Right lobe of liver (tissue), 6 donors: ENCODE data around the gene PTPRR. TPM values are rescaled to one million over a fixed set of nuclear protein-coding genes. Genes with fewer than 3 reads are reported as not detected.
A peak's percentile ranks its signal among the peaks of the same experiment; 100 is the strongest.

Experiments
- ATAC-seq, 4 donors: fragments of 200-7000 bp; cut with Tn5 transposase; one replicate each; pipeline ENCODE4 v1.9.1; 2020; ENCODE audit warnings: mild to moderate bottlenecking in 4 of 4, moderate library complexity in 4 of 4
- DNase-seq, 3 donors: peaks; one replicate each; pipeline ENCODE4 v3.0.0-alpha.2; 2020
- H3K27ac ChIP-seq, 3 donors: fragments of 200-600 bp; one replicate each; pipeline ENCODE4 v1.8.0; 2022
- H3K27me3 ChIP-seq, 2 donors: fragments of 200-600 bp; one replicate each; pipeline ENCODE4 v1.8.0; 2022
- H3K36me3 ChIP-seq, 4 donors: fragments of 200-600 bp; sonication (generic) in 1 of 4; one replicate each; pipeline versions ENCODE4 v1.5.1 to v1.8.0; 2017 to 2022; ENCODE audit warnings: control low read depth in 1 of 4
- H3K4me1 ChIP-seq, 4 donors: fragments of 200-600 bp; sonication (generic) in 1 of 4; one replicate each; pipeline versions ENCODE4 v1.5.1 to v1.8.0; 2017 to 2022; ENCODE audit warnings: control low read depth in 1 of 4
- H3K4me3 ChIP-seq, 3 donors: fragments of 200-600 bp; one replicate each; pipeline ENCODE4 v1.8.0; 2022
- H3K9me3 ChIP-seq, 4 donors: fragments of 200-600 bp; sonication (generic) in 1 of 4; one replicate each; pipeline versions ENCODE4 v1.5.1 to v1.8.0; 2017 to 2022; ENCODE audit warnings: control low read depth in 1 of 4
- CTCF ChIP-seq, 4 donors: fragments of 200-600 bp in 3 of 4; fragments of 450-650 bp in 1 of 4; IDR thresholded peaks; one replicate each; pipeline versions ENCODE4 v1.5.1 to v1.8.0; 2016 to 2022; ENCODE audit warnings: antibody characterized with exemption in 4 of 4, mild to moderate bottlenecking in 2 of 4
- POLR2A ChIP-seq: fragments of 450-650 bp; IDR thresholded peaks from one replicate; pipeline ENCODE4 v1.6.1; 2017; ENCODE audit warnings: antibody characterized with exemption, mild to moderate bottlenecking
- WGBS: methylation state at CpG from one replicate; pipeline ENCODE4 v1.1.6; 2018; ENCODE audit warnings: low coverage, low lambda C conversion rate; ENCODE audit not compliant: insufficient coverage; ENCODE audit errors: missing lambda C conversion rate; 5-methylcytosine and 5-hydroxymethylcytosine counted together
- intact Hi-C, 2 donors: fragments of 100-400 bp; cut with DNase I; formaldehyde crosslinking; loops; one replicate each; pipeline versions ENCODE4 v1.11.2 to v1.14.1; 2022
- total RNA-seq, 6 experiments: library from RNA; depleted of rRNA in 2 of 6; stranded (reverse); fragments of >200 nt in 2 of 6; fragmentation: NEBNext Ultra II Directional in 3 of 6; extraction: Animal tissue kit (Norgen Biotek cat#: 25700) in 3 of 6; gene quantifications; one replicate each; pipeline versions ENCODE4 v1.1.0 to v1.2.4, GENCODE V29; 2016 to 2023
- donor health status: DM: no; HTN: yes; CAD: no.
- donor health status: DM: no; HTN: no; CAD: no.
- donor health status: DM: no; HTN: no; CAD: no.
- donor health status: DM: no; HTN: yes; CAD: no.
- donor health status: DM: no; HTN: yes; CAD: no.

Gene PTPRR
- total RNA-seq, 6 experiments from 2014 or later: 0.12 TPM; not detected in 5

- Histone ChIP-seq H3K36me3 (no peaks in the 10 kb centered on the region), H3K4me1 (no peaks in the 10 kb centered on the region), H3K9me3 (no peaks in the 10 kb centered on the region), H3K4me3 (no peak overlapping the region), H3K27me3 (no peaks in the 10 kb centered on the region), H3K27ac (no peak overlapping the region)
- WGBS: 76% methylated on average over 5 of the region's 6 CpGs
- intact Hi-C loops: no loop called here
- ATAC-seq (no peak), DNase-seq (no peak)
- no peak for TF ChIP-seq POLR2A
- no peak for TF ChIP-seq CTCF (IDR thresholded peaks at IDR 0.05)
Observed at GRCh38 chr12:70659077-70659606, 261.4 kb downstream of the PTPRR start.

GRCh38 chr12:70657616-70658286 is 262.8 kb downstream of the PTPRR start:
- H3K36me3 ChIP-seq: no peaks in the 10 kb centered on the region
- intact Hi-C loops: no loop called here
- H3K4me1 ChIP-seq: no peaks in the 10 kb centered on the region
- H3K27me3 ChIP-seq: no peaks in the 10 kb centered on the region
- no peak overlapping the region for H3K4me3 ChIP-seq
- 44% methylated on average over 4 of the region's 4 CpGs for WGBS
- H3K27ac ChIP-seq: no peak overlapping the region
- ATAC-seq: no peak
- no peak for TF ChIP-seq POLR2A
- no peak for TF ChIP-seq CTCF (IDR thresholded peaks at IDR 0.05)
- H3K9me3 ChIP-seq: no peaks in the 10 kb centered on the region
- DNase-seq: no peak

GRCh38 chr12:70652451-70652850 is 268.1 kb downstream of the PTPRR start:
- Histone ChIP-seq H3K36me3 (no peaks in the 10 kb centered on the region), H3K27ac (no peak overlapping the region), H3K27me3 (no peaks in the 10 kb centered on the region), H3K9me3 (no peaks in the 10 kb centered on the region), H3K4me3 (no peak overlapping the region), H3K4me1 (no peaks in the 10 kb centered on the region)
- intact Hi-C loops: no loop called here
- DNase-seq (no peak), ATAC-seq (peak; percentile 38 to 81 (median 63))
- no peak for TF ChIP-seq CTCF (IDR thresholded peaks at IDR 0.05)
- TF ChIP-seq POLR2A: no peak
- 36% methylated on average over 1 of the region's 1 CpG for WGBS

GRCh38 chr12:70648831-70649230 is 271.7 kb downstream of the PTPRR start:
- WGBS: 26% methylated on average over 2 of the region's 2 CpGs
- no peaks in the 10 kb centered on the region for H3K4me1 ChIP-seq
- H3K4me3 ChIP-seq: no peak overlapping the region
- H3K36me3 ChIP-seq: no peaks in the 10 kb centered on the region
- intact Hi-C loops: no loop called here
- ATAC-seq: peak in 1 of 4 donors; percentile 19
- H3K9me3 ChIP-seq: no peaks in the 10 kb centered on the region
- H3K27ac ChIP-seq: peak overlapping the region in 1 of 3 donors; percentile 28
- H3K27me3 ChIP-seq: no peaks in the 10 kb centered on the region
- TF ChIP-seq POLR2A: no peak
- no peak for TF ChIP-seq CTCF (IDR thresholded peaks at IDR 0.05)
- DNase-seq: no peak
